HG03060 (cell line): Measurements from ENCODE around the gene MAN1C1.
A peak's percentile ranks its signal among the peaks of the same experiment; 100 is the strongest.

Source experiments
- ATAC-seq: cut with Tn5 transposase; IDR thresholded peaks from one replicate; pipeline ENCODE4 v1.9.1; 2021; ENCODE audit warnings: low read depth, moderate number of reproducible peaks; ENCODE audit not compliant: unreplicated experiment

MAN1C1 gene

DNA sequence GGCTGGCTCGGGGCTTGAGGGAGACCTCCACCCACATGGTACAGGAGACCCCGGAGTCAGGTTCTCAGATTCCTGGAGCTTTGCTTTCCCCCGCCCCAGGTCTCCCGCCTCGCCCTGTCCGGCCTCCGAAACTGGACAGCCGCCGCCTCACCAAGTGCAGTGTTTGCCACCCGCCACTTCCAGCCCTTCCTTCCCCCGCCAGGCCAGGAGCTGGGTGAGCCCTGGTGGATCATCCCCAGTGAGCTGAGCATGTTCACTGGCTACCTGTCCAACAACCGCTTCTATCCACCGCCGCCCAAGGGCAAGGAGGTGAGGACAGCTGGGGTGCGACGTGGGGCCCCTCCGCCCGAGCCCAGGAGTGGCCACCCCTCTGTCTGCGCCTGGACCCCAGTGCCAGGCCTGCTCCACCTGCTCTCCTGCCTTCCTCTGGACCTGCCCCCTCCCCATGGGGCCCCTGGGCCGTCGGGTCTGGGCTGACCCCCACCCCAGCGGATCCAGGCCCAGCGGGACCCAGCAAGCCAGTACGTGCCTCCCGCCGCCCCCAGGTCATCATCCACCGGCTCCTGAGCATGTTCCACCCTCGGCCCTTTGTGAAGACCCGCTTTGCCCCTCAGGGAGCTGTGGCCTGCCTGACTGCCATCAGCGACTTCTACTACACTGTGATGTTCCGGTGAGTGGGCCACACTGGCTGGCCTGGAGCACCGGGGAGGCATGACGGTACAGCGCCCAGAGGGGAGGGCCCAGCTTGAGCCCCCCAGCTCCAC is 192.1 kb downstream of the MAN1C1 start:
- ATAC-seq, result no peak

DNA sequence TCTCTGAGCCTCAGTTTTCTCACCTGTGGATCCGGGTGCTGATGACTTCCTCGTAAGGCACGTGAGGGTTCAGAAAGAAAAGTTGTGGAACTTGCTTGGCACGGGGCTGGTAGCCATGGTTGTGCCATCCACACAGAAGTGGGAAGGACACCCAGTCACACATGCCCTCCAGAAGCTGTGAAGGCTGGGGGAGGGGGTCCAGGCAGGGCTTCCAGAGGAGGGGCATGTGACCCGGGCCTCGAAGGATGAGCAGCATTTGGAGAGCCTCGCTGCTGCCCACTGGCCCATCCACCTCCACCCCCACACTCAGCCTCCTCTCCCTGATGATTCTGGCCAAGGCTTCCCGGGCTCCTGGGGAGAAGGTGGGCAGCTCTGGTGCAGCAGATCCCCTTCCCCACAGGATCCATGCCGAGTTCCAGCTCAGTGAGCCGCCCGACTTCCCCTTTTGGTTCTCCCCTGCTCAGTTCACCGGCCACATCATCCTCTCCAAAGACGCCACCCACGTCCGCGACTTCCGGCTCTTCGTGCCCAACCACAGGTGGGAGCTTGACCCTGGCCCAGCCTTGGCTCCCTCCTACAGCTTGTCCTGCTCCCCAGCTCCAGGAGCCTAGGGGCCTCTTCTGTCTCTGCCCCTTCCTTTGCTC is 192.8 kb downstream of the MAN1C1 start:
- ATAC-seq, result no peak

DNA sequence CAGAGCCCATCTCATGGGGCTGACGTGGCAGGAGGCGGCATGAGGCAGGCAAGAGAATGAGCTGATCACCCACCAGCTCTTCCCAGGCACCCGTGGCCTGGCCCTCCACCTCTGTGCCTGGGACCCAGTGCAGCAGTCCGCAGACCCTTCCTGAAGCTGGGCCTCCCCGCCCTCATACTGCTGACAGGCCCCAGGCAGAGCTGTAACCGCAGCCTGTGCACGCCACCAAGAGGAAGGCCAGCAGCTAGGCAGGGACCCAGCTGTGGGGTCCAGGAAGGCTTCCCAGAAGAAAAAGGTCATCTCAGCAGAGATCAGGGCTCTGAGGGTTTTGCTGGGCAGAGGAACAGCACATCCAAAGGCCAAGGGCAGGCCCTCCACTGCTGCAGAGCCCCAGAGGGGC is 193.3 kb downstream of the MAN1C1 start:
- no peak for ATAC-seq

DNA sequence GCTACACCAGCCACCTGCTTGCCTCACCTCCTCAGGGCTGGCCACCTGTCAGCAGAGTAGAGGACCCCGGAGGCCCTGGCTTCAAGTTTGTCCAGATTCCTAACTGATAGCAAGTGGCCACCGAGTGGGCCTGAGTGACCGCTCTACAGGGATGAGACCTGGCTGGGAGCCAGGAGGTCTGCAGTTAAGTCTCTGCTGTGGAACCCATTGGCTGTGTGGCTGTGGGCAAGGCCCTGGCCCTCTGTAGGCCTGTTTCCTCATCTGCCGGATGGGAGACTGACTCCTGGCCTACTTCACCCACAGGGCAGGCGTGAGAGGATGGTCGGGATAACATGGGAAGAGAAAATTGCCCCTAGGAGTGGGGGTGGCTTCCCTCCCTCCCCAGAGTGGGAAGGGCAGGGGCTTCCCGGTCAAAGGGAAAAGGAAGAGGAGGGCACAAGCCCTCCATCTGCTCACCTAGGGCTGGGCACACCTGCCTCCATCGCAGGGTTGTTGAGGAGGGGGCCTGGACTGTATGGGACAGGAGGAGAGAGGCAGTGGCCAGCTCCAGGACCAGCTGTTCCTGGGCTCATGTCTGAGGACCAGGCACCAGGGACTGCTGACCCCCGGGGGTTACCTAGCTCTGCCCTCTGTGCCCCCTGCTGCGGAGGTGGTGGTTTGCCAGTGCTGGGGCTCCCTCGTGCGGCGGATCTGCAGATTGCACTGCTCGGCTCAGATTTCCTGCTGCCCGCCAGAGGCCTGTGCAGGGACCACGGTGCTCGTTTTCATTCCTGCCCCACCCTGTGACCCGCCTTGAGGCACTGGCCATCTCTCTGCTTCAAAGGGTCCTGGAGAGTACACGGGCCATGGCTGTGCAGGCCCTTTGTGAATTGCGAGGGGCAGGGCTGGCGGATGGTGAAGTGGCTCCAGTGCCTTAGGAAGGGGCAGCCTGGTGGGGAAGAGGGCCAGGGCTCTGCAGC is 194.0 kb downstream of the MAN1C1 start:
- no peak for ATAC-seq

DNA sequence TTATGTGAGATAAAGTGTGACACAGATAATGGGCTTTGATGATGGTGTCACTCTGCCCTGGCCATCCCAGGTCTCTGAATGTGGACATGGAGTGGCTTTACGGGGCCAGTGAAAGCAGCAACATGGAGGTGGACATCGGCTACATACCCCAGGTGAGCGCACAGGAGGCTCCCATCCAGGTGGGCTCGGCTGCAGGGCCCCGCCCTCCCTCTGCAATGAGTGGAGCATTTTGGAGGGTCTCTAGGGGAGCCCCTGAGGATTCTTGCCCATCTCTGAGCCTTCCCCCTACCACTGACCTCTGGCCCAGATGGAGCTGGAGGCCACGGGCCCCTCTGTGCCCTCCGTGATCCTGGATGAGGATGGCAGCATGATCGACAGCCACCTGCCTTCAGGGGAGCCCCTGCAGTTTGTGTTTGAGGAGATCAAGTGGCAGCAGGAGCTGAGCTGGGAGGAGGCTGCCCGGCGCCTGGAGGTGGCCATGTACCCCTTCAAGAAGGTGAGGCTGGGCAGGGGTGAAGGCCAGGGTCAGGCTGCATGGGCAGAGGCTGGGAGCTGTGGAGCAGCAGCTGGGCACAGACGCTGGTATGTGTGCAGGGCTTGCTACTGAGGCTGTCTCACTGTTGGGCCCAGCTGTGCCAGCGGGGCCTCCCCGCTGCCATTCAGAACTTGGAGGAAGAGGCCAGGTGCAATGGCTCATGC is 194.9 kb downstream of the MAN1C1 start:
- no peak for ATAC-seq

DNA sequence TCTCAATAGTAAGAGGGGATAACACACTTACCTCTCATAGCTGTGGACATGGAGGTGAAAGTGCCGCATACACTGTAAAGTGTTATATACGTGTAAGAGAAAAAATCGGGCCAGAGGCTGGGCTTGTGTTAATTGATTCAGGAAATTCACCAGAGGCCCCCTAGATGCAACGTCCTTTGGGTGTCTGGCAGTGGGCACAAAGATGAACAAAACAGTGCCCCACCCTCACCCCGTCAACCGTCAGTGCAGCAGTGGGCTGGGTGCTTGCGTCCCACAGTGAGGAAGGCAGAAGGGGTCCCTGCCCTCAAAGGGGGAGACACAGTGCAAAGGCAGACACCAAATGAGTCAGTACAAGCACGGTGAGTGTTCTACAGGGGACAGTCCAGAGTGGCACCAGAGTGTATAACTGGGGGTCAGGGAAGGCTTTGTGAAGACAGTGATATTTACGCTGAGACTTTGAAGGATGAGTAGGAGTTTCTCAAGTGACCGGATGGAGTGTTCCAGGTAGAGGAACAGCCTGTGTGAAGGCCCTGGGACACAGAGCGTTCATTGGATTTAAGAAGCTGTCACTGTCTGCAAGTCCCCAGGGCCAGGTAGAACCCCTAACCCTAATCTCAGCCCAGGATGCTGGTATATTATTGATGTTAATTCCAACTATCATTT is 196.6 kb downstream of the MAN1C1 start:
- ATAC-seq, result no peak

DNA sequence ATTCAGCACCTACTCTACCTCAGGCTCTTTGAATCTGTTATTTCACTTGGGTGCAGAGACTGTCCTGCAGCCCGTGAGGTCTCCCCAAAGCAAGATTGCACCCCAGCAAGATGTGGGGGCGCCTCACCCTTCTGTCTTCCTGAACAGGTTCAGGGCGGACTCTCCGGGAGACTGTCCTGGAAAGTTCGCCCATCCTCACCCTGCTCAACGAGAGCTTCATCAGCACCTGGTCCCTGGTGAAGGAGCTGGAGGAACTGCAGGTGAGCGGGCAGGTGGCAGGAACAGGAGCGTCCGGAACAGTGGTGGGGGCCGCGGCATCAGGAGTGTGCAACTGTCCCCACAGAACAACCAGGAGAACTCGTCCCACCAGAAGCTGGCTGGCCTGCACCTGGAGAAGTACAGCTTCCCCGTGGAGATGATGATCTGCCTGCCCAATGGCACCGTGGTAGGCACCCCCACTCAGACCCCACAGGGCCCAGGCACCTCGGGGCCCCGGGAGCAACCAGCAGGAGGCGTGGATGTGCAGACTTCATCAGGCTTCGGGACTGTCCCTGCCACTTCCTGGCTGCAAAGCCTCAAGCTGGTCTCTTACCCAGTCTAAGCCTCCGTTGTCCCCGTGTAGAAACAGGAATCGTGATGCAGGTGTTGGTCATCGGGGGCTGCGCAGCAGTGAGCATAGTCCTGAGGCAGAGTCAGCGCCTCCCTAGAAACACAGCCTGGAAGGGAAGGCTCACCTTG is 197.3 kb downstream of the MAN1C1 start:
- ATAC-seq, result no peak

DNA sequence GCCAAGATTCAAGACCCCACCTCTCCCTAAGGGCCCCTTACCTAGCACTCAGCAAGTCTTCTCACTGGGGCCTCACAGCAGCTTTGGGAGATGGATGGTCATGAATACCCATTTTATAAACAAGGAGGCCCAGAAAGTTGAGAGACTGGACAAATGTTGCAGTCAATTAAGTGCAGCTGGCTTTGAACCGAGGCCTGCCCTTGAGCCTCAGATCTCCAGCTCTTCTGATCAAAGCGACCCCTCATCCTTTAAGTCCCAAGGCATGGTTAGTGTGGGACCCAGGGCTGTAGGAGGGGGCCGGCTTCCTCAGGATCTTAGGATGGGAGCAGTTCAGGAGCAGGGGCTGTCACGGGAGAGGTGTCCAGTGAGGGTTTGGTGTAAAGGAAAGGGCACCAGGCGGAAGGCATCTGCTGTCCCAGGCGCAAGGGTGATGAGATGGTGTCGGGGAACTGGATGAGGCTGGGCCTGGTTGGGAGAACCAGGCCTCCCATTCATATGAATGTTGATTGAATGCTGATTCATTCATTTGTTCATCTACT is 198.0 kb downstream of the MAN1C1 start:
- ATAC-seq, result no peak

DNA sequence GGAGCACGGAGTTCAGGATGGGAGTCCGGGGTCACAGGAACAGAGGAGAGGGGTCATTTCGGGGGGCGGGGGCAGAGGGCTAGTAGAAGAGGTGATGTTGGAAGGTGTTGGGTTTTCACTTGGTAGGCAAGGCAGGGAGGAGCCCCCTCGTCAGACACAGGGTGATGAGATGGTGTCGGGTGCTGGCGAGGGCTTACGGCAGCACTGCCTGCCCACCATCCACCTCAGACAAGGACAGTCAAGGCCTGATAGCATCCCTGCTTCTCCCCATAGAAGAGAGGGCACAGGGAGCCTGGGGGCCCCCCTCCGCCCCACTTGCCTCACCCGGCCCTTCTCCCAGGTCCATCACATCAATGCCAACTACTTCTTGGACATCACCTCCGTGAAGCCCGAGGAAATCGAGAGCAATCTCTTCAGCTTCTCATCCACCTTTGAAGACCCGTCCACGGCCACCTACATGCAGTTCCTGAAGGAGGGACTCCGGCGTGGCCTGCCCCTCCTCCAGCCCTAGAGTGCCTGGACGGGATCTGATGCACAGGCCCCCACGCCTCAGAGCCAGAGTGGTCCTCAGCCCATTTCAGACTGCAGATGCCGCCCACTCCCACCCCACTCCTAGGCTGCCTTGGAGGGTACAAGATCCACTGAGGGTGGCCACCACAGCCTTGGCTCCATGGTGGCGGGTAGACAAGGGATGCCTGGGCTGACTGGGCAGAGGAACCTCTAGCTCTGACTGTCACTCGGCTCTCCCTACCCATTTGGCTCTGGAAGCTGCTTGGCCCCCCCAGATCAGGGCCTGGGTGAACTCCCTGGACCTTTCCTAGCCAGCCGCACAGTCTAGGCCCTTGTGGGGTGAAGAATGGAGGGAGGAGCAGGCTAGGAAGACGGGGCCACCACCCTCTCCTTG is 198.9 kb downstream of the MAN1C1 start:
- ATAC-seq, result no peak

DNA sequence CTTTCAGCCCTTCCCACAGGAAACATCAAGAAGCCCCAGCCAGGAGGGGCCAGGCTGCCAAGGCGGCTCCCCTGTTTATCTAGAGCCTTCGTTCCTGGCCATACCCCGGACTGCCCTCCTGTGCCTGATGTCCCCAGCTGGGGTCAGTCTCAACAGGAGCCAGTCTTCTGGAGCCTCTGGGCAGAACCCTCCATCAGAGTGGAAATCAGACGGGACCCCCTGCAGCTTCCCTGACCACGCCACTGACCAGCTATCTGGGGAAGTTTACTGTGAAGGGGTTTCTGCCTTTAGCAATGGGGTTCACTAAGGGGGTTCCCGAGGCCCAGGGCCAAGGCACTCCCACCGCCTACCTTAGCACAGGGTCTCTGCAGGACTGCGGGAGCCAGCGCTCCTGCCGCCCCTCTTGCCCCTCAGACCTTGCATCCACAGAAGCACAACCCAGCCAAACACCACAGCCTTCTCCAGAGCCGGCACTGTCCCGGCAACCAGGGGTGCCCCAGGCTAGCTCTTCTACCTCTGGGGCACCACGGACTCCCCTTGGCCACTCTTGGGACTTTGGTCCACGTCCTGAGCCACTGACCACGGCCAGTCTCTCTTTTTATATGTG is 199.6 kb downstream of the MAN1C1 start:
- no peak for ATAC-seq

DNA sequence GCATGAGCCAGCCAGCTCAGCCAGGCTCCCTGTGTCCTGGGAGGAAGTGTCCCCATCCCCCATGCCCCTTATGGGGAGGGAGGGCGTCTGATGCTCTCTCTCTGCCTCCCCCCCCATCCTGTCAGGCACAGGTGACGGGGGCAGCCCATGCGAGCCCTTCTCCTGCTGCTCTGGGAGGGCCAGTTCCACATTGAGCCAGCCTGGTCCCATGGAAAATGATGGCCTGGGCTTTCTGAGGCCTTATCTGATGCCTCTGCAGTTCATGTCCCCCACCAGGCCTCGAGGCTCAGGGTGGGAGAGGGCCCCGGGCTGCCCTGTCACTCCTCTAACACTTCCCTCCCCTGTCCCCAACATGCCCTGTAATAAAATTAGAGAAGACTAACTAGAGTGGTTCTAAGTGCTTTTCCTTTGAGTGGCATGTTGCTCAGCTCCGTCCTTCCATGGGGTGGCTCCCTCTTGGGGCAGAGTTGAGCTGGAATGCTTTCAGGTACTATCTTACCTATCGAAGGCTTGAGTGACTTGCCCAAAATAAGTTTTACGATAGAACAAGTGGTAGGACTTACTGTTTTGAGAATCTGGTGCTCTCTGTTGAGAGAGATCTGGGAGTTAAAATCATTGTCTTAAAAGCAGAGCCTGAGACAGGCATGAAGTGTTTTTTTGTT is 201.4 kb downstream of the MAN1C1 start:
- ATAC-seq, result no peak

DNA sequence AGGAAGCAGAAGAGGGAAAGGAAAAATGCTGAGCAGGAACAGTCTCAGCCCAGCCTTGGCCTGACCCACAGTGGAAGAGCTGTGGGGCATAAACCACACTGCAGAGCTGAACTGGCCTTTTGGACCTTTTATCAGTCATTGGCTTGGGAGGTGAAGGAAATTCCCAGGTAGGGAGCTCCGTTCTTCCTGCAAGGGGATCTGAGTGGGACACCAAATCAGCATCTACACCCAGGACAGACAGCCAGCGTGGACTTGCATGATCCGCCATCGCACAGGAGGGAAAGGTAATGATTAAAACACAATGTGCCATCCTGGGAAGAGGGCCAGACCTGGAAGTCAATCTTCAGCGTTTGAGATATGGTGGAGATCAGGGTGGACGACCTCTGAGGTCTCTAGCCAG is 202.0 kb downstream of the MAN1C1 start:
- no peak for ATAC-seq

DNA sequence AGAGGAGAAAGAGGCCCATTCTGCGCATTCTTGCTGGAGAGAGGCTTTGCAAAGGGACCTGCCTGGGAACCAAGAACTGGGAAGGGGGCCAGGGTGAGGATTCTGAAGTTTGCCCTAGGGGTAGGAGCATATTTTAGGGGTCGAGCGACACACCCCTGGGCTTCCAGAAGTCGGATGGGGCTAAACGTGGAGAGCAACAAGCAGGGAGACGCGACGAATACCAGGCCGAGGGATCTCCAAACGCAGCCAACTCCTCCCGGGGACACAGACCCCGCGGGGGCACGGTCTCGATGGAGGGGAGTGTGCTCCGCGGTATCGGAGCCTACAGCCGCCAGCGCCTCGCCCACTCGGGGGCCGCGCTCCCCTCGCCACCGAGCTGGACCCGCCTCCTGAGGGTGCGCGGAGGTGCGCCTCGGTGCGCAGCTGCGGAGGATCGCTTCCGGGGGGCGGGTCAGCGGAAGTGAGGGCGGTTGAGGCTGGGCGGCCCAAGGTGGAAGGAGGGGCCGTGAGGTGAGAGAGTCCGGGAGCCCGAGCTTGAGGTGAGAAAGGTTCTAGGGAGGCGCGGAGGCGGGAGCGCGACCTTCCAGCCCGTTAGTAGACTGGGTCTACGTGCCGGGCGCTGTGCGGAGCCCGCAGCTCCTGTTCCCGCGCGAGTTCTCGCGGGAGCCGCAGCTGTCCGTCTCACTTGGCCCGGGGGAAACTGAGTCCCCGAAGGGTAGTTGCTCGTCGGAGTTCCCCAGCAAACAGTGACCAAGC is 203.1 kb downstream of the MAN1C1 start, which contains the start of gene MTFR1L:
Gene MTFR1L (plus strand): TSS at position 464 of the 756 bp plus-strand sequence. CDS start 3,151 bp downstream, outside the sequence.
- ATAC-seq, result peak; percentile 52

DNA sequence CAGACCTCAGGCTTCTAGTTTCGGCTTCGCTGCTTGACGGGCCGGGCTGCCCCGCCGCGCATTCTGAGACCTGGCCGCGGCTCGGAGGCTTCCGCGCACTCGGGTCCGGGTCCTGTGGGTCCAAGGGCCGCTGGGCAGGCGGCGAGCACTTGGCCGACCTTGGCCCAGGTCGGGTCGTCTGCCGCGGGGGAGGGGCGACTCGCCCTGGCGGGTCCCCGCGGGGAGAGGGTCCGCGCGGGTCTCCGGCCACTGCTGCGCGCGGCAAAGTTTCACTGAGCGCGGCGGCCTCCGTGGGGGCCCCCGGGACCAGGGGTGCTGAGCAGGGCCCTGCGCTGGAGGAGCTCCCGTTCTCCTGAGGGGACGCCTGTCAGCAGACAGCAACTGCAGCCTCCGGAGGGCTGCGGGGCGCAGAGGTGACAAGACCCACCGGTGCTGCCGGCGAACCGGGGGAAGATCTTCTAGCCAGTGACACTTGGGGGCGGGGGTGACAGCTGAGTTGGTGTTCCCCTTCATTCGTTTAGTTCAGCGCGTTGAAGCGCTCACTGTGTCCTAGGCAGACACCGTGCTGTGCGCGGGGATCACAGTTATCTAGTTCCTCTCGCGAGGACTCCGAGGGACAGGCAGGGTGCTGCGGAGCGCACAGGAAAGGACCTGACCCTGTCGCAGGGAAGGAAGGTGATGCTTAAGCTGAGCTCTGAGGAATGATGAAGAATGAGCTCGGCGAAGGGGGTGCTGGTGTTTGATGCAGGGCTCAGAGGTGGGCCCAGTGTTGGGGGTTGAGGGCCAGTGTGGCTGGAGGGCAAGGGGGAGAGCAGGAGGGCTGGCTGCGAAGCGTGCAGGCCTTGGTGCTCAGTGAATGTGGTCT is 203.9 kb downstream of the MAN1C1 start:
- ATAC-seq, result peak; percentile 47

DNA sequence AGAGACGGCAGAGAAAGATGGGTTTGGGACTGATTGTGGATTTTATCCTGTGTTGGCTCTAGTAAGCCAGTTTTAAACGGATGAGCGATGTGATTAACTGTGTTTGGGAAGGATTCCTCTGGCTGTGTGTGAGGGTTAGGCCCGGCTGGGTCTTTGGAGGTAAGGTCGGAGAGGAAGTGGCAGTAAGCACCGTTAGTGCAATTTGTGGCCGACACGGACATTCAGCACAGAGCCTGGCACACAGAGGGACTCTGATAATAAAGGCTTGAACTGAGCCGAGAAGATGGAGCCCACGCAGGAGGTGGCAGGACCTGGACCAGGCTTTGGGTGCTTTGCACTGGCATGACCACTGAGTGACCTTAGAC is 204.5 kb downstream of the MAN1C1 start:
- no peak for ATAC-seq
